Myocyte (in vitro differentiated cells): ENCODE measurements around the gene MYO18B. TPM values are rescaled to one million over a fixed set of nuclear protein-coding genes. Genes with fewer than 3 reads are reported as not detected.

Experiments
- DNase-seq: peaks from one replicate; pipeline ENCODE4 v3.0.0-alpha.2; 2012; ENCODE audit warnings: low read depth
- total RNA-seq: library from RNA; depleted of rRNA; stranded (reverse); fragments of >200 nt; gene quantifications from 2 replicates; pipeline ENCODE4 v1.2.3, GENCODE V29; 2014

Gene MYO18B
- total RNA-seq, 1 donor from 2014 or later: 165 TPM

DNA sequence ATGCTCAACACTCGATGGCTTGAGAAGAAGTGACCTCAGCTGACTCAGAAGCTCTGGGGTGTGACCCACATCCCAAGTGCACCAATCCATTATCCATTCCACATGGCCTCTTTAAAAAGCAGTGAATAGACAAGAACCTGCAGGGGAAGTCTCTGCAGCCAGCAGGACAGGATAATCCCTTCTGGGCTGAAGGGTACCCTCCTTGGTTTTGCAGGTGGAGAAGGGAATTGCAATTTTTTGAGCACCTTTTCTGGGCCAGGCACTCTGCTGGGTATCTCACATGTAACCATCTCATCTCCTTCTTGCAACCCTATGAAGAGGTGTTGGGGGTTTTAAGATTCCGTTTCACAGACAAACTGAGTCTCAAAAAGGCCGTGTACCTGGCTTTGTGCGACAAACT is 76.6 kb downstream of the MYO18B start:
- DNase-seq: no peak

DNA sequence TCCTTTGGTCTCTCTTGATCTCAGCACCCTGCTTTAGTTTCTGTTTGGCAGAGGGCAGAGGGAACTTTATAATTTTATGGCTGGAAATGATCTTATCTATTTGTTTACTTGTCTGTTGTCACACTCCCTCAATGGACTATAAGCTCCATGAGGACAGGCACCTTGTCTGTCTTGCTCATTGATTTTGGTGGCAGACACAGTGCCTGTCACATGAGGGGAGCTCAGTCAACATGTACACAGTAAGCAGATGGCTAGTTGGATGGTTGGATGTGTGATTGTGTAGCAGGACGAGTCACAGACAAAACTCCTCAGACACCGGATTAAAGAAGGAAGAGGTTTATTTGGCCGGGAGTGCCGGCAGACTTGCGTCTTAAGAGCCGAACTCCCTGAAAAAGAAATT is 80.4 kb downstream of the MYO18B start:
- DNase-seq: no peak

DNA sequence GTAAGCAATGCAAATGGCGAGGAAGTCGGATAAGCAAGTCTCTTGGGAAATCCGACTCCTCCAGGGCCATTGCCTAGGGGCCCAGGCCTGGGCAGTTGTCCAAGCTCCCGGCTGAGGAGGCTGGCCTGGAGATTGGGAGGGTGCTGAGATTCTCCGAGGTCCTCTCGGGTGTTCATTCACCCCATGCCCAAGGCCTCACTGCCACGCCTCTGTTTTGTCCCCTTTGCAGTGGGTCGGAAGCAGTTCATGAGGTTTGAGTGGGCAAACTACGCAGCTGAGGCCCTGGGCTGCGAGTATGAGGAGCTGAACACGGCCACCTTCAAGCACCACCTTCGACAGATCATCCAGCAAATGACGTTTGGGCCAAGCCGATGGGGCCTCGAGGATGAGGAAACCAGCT is 81.3 kb downstream of the MYO18B start:
- DNase-seq: no peak

DNA sequence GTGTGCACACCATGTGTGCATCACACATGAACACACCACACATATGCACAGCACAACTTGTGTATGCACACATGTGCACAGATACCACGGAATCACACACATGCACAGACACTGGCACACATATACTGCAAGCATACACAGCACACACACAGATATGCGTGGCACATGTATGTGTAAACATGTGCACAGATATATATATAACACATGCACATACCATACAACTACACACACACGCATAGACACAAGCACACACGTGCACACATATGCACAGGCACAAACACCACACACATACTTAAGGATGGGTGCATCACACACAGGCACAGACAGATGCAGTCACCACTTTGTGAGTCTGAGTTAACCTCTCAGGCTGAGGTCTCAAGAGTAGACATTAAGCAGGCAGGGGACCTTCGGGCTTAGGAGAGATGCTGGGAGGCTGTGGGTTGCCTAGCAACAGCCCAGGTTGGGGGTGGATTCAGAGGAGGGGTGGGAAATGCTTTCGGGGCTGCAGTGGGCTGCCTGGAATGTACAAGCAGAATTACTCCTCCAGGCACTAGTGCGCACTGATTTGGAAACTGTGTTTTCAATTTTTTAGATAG is 82.9 kb downstream of the MYO18B start:
- no peak for DNase-seq

DNA sequence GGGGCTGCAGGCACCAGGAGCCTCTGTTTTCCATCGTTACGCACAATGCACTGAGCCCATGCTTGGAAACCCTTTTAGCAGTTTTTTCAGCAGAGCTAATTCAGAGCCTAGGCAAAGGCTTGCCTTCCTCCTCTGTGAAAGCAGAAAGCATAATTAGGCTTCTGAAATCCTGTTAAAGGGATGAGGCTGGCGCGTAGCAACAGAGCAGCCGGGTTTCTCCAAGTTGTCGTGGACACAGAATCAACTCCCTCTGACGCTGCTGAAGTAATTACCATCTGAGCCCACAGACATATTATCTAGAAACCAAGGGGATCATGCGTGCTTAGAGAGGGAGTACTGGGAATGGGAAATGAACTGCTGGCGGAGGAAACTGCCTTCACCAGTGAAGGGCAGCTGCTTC is 85.4 kb downstream of the MYO18B start:
- DNase-seq: no peak

DNA sequence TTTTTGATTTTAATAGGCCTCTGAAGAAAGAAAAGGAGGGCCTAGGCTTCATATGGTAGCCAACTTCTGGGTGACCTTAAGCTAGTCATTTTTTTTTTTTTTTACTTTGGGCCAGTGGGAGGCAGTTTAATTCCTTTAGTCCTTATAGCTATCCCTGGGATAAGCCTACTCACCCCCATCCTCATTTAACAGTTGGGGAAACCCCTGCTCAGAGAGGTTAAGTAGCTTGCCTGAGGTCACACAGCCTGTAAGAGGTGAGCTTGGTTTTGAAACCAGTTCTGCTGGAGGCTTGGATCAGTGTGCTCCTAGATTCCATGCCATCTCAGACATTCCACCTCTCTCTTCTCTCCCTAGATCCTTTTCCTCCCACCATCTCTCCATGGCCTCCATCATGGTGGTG is 86.4 kb downstream of the MYO18B start:
- no peak for DNase-seq

DNA sequence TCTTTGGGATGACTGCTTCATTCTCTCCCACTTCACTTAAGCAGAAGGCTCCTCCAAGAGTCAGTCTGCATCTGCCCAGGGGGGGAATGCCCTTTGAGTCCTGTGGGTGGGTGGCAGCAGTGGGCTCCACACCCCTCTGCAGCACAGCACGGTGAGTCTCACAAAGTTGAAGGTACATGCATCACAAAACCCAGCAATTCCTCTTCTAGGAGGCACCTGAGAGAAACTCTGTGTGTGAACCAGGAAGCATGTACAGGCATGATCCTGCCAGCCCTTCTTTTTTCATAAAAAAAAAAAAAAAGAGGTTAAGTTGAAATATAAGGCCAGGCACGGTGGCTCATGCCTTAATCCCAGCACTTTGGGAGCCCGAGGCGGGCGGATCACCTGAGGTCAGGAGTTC is 87.2 kb downstream of the MYO18B start:
- DNase-seq: no peak

DNA sequence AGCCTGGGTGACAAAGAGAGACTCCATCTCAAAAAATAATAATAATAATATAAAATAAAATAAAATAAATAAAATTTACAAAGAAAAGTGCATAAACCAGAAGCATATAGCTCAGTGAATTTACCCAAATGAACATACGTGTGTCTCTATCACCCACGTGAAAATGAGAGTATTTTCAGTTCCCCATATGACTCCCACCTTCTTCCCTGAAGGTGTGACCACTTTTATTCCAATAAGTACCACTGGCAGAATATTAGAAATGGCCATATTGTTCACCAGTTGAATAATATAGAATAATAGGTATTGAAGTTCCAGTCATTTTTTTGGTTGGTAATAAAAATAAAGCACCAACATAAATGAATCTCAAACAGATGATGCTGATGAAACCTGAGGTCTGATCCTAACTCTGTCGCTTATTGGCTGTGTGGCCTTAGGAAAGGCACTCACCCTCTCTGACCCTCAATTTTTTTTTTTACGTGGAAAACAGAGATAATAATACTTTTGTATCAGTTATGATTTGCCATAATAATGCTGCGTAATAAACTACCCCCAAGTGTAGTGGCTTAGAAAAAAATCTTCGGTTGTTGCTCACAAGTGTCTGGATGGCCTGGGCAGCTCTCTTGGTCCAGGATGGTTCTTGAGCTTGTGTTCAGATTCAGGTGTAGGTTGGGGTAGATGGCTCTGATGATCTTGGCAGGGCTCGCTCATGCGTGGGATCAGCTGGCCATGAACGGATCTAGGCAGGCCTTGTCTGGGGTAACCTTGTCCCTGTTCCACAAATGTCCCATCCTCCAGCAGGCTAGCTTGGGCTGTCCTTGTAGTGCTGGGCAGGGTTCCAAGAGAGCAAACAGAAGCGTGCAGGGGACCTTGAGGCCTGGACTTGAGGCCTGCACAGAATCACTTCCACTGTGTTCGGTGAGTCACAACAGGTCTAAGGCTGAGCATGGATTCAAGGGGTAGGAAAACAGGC is 88.1 kb downstream of the MYO18B start:
- peak; percentile 30 for DNase-seq

DNA sequence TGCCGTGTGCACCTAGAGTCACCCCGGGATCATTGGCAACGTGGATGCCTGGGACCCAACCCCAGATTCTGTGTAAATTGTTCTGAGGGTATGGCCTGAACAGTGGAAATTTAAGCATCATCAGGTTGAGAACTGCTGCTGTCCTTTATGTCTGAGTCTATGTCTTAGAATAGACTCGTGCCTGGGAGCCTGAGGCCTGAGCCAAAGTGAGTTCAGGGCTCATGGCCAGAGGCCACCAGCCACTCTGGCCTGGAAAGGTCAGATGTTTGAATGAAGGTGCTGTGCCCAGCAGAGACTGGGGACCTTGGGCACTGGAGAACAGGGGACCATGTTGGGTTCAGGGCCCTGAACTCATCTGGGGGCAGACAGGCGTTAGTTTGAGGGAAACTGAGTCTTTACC is 91.1 kb downstream of the MYO18B start:
- DNase-seq: no peak

DNA sequence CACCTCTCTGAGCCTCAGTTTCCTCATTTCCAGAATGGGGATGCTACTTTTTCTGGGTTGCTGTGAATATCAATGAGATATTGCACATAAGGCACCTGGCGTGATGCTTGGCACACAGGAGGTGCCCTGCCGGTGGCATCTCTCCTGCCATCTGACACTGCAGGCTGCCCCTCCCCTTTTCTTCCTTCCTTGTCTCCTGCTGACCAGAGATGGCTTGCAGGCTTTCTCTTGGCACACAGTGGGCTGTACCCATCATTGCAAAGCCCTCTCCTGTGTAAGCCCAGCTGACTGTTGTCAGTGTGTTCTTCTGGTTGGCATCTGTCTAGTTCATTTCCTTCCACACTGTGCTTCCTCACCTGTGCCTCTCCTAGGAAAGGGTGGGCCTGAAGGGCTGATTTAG is 91.7 kb downstream of the MYO18B start:
- DNase-seq: no peak

DNA sequence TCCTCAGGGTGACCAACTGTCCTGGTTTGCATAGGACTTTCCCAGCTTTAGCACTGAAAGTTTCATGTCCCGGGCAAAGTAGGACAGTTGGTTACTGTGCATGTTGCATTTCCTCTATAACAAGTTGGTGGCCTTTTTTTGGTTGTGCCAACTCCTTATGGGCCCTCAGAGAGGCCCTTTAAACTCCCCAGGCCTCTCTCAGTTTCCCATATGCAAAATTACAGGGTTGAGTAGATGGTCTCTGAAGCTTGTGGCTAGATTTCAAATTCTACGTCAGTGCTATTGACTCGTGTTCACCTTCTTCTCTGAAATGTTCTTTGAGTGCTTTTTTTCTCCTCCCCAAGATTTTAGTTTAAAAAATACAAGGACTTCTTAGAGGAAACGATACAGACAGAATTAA is 92.5 kb downstream of the MYO18B start:
- DNase-seq: no peak

DNA sequence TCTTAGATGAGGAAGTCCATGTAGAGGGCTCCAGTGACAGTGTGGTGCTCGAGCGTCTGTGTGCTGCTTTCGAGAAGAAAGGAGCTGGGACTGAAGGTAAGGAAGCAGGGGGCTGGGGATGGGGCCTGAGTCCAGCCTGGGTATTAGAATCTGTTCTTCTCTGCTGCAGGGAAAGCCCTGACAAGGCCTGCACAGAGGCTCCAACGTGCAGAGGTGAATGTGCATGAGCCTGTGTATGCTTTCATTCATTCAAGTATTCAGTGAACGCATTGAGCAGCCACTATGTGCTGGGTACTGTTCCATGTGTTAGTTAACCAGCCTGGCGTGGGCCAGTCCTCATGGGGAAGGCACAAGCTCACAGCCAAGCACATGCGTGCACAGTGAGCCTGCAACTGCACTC is 93.4 kb downstream of the MYO18B start:
- no peak for DNase-seq

DNA sequence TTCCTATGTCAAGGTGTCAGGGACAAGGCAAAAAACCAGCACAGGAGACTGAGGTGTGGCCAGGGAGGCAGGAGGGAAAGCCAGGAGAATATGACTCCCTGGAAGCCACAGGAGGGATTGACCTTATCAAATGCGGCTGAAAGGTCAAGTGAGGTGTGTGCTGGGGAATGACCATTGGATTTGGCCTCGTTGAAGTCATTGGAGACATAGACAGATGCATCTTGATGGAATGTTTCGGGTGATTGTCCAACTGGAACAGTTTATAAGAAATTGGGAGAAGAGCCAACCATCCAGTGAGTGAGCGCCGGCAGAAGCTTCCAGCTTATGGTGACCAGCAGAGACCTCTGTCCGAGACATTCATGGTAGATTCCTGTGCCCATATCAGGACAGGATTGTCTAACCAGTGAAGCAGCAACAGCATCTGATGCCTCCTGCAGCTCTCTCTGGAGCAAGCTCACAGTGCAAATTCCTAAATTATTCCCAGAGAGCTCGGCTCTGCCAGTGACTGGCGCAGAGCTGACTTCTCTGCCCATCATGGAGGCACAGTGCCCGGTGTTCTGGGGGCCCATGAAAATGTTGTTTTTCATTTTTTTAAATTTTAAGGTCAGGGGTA is 95.4 kb downstream of the MYO18B start:
- peak; percentile 30 for DNase-seq

DNA sequence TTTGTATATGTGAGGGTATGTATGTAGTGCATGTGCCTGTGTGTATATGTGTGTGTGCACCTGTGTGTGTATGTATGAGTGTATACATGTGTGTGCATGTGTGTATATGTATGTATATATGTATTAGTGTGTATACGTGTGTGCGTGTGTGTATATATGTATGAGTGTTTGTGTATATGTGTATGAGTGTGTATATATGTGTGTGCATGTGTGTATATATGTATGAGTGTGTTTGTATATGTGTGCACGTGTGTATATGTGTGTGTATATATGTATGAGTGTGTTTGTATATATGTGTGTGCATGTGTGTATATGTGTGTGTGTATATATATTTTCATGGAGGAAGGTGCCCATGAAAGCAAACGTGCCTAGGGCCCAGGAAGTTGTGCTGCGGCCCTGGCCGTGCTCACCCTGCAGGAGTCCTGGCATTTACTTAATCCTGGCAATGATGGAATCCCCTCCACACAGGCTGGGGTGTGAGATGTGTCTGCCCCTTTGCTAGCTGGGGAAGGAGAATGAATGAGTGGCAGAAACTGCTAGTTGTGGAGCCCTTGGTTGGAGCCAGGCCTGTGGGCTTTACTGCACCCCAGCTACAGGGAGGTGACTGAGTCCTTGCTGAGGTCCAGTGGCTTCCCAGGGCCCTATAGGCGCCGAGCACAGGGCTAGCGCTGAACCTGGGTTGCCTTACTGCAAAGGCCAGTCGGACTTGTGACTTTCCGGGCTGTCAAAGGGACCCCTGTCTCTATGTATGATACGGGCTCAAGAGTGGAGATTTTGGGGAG is 97.2 kb downstream of the MYO18B start:
- no peak for DNase-seq

DNA sequence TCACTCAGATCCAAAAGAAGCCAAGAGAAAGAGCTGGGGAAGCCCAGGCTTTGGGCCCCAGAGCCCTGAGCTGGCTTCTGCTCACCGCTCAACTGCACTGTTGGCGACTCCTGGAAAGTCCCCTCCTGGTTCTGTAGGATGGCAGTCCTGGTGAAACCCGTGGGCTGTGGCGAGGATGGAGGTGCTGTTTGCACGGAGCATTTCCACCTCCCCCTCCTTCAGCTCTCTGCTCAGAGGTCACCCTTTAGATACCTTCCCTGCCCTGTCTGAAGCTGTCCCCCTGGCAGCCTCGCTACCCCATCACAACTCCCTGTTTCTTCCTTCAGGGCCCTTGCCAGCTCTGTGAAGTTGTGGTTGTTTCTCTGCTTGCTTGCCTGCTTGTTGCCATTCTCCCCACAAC is 97.8 kb downstream of the MYO18B start:
- no peak for DNase-seq

DNA sequence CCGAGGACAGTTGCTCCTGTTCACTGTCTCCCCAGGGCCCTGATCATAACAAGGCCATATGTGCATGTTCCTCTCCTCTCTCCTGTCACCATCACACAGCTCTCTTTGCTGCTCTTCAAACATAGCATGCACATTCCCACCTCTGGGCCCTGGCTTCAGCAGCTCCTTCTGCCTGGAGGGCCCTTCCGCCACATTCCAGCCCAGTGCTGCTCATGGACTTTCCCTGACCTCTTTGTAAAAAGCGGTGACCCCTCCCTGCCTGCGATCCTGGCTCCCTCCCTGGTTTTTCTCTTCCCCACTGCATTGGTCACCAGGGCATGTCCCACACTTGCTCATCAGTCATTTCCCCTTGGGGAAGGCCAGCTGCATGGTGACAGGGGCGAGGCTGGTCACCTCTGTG is 98.2 kb downstream of the MYO18B start:
- DNase-seq: peak; percentile 39

DNA sequence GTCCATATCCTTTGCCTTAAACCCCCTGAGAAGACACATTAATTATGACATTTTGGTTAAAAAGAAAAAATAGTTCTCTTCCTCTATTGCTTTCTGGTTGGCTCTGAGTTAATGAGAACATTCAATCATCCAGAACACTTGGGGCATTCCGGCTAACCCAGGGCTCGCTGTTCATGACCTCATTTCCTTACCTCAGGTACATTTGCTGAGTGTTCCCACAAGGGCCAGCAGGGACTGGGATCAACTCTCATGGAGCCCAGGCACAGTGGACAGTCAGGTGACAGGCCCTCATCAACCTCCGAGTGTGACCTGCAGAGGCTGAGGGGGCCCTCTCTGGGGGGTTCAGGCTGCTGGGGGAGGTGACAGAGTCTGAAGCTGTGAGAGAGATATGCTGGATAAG is 98.9 kb downstream of the MYO18B start:
- no peak for DNase-seq

DNA sequence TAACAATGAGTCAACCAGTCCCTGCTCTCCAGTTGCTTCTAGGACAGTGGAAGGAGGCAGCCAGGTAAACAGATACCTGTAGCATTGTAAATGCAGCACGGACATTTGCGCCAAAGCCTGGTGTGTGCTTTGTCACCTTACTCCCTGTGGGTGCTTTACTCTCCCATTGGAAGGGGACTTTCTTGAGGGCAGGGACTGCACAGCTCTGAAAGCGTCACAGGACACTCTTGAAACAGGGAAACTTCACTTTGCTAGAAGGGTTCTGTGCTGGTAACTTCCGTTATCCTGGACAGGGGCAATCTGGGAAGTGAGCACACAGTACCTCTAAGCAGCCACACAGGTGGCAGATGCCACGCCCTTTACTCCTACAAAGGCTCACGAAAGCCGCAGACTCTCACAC is 99.8 kb downstream of the MYO18B start:
- no peak for DNase-seq

DNA sequence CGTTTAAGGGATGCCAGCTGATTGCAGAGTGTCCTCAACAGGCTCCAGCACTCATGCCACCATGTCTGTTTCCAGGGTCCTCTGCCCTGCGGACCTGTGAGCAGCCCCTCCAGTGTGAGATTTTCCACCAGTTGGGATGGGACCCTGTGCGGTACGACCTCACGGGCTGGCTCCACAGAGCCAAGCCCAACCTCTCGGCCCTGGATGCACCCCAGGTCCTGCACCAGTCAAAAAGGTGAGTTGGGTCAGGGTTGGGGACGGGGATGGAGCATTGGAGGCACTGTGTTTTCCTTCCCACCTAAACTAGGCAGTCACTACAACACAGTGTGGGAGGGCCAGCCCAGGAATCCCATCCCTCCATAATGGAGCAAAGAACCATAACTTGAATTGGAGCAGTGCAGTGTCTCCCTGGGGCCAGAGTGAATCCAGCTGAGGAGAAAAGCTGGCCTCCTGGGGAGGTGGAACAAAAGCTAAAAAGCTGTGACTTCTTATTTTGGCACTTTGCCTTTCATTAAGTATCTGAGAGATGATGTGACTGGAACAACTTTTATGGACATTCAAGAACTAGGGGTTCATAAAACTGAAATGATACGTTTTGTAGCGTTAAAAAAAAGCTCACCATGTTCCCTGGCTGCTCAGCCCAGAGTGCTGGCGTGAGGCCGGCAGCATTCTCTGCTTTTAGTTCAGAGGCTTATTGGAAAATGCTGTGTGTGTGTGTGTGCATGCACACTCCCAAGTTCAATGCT is 101.8 kb downstream of the MYO18B start:
- no peak for DNase-seq

DNA sequence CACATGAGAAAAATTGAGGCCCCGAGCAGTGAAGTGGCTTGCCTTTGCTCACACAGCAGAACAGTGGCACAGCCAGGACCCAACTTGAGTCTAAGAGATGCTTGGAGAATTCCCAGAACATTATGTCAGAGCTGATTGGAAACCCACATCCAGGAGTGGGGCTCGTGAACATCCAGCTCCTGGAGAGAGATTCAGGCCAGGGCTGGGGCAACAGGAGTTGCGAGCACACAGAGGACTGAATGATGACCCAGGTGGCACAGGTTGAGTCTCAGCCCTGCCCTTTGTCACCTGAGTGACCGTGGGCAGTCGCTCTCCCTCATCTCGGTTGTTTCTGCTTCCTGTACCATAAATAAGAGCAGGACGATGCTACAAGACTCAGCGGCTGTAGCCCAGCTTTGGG is 102.6 kb downstream of the MYO18B start:
- no peak for DNase-seq
